NCI-H2227 (cell line): Measurements from ENCODE around the gene NPM1.

Source experiments
- DNase-seq: peaks from one replicate; lab custom pipeline; 2025; ENCODE audit not compliant: unreplicated experiment; lab: John Stamatoyannopoulos, UW

NPM1 gene

DNA sequence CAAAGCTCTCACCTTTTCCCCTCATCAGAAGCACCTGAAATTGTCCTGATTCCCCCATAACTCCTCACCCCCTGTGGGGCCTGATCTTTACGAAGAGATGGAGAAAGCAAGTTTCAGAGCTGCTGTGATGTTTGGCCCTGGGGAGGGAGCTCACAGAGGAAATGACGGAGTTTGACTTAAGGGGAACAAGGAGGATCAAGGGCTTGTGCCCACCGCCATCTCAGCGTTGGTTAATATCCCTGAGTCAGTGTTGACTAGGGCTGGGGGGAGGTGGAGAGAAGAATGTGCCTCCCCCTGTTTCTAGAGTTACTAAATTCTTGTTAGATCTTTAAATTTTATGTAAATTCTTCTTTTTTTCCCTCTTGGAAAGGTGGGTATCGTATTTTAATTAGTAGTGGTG is 59.6 kb downstream of the NPM1 start:
- no peak for DNase-seq

DNA sequence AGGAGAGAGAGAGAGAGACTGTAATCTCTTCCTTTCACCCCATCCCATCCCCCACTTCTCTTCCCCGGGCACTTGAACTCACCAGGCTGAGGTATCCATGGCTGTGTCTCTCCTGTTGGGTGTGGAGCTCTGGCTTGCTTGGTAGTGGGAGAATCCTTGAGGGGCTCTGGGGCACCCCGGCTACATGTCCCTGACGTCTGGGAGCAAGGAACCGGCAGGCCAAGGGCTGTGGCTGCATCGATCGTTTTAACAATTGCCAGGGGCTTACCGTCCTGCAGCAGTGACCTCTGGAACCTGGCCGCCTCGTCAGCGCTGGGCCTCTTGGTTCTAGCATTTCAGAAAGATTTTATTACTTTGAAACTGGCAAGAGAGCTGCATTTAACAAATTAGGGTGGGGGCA is 61.8 kb downstream of the NPM1 start:
- DNase-seq: no peak

GRCh38 chr5:171450423-171451331 is 63.0 kb downstream of the NPM1 start:
- no peak for DNase-seq

DNA sequence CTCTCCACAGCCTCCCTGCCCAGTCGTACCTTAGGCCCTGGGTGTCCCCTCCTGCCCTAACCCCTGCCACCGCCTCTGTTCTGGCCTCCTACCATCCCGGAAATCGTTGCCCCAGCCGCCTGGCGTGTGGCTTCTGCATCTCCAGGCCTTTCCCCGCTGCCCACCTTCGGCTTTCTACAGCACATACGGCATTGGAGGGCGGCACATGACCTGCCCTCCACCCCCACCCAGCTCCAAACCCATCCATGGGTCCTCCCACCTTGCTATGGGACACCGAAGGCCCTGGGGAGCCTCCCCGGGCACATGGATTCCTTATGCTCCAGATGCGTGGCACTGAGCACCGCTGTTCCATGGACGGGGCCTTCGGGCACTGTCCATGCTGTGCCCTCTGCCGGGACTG is 63.8 kb downstream of the NPM1 start:
- DNase-seq: no peak

DNA sequence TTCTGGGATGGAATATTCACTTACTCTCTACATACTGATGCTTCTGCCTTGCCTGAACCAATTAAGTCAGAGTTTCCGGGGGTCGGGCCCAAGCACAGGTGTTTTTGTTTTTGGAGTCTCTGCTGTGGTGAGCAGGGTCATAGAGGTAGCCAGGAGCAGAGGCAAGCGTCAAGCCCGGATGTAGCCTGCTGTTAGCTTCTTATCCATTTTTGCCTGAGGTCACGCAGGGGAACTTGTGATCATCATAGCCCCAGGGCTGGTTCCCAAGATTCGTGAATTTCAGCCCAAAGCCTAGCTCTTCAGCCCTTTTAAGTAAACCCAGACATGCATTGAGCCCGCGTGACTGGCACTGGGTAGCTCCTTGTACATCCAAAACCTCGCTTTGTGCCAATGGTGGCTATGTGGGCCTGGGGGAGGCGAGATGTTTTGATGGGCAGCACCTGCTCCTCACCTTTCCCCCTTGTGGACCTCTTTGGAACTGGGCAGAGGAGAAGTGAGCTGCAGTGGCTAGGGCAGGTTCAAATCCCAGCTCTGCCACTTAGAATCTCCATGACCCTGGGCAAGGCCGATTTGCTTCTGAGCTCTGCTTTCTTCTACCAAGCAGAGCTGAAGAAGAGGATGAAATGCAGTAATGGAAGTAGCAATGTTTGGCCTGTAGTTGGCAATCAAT is 65.5 kb downstream of the NPM1 start:
- DNase-seq: no peak

DNA sequence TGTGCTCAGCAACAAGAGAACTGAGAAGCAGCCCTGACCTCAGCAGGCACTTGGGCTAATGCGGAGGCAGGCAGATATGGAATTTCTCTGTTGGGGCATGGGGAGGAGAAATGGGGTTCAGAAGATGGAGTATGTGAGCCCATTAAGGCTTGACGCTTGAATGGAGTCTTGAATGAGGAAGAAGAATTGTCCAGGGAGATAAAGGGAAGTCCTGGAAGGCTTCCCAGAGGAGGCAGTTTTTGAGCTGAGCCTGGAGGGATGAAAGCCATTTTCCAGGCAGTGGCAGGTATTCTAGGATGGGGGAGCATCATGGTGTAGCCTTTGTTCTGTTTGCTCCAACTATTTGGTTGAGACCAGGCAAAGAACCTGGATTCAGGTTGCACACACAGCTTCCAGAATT is 66.3 kb downstream of the NPM1 start:
- no peak for DNase-seq

DNA sequence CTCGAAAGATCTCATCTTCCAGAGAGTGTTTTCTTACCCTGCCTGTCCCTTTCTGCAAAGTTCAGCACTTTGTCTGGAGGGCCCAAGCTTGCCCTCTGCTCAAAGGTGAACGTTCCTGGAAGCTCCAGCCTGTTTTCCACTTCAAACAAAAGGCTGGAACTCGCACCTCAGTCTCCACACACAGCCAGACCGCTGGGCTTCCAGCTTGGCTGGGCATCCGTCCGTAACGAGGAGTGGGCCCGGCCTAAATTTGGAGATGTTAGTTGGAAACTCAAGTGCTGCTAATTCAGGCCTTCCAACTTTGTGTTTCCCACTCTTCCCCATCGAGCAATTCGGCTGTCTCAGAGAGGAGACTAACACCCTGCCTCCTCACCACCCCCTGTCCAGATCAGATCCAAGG is 66.9 kb downstream of the NPM1 start:
- DNase-seq: no peak

DNA sequence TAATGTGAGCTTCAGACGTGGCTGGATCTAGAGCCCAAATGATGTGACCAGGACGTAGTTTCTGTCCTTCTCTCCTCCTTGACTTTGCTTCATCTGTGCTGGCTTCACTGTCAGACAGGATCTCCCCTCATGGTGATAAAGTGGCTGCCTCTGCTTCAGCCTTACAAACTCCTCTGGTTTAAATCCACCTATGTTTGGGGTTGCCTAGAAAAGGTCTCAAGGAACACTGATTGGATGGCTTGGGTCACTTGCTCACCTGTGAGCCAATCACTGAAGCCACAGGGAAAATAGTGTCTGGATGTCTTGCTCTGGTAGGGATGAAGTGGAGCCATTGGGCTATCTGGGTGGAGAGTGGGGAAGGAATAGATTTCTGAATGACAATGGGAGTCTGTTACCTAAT is 67.9 kb downstream of the NPM1 start:
- DNase-seq: no peak

- no peak for DNase-seq
These were observed 69.7 kb downstream of the NPM1 start for GRCh38 chr5:171457208-171457981.

DNA sequence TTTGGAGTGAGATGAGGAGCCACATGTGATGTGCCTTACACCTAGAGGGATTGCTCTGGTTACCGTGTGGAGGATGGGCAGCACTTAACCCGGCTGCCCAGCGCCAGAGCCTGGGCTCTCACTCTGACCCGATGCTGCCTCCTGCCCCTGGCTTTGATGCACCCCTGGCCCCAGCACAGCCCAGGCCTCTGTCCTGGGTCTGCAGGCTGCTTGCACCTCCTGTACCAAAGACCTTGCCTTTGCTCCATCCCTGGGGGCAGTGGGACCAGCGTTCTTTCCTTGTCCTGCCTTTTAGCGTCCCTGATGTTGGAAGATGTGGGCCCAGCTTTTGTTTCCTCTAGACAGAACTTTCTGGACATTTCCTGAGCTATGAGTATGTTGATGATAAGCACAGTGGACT is 72.2 kb downstream of the NPM1 start:
- no peak for DNase-seq
